ENCODE measurements around the gene SERINC2.

SERINC2 gene

GRCh38 chr1:31412732-31413404 lies at the start of gene SERINC2:
TSS of gene SERINC2 (plus strand) at chr1:31413213. CDS start at chr1:31413266, 53 bp downstream.
- DNase-seq (ENCODE audit: low read depth in 4 of 4, low spot score in 1 of 4), result no peak

GRCh38 chr1:31364561-31365250 lies 48.3 kb upstream of the SERINC2 start:
- no peak for DNase-seq (ENCODE audit: low read depth in 4 of 4, low spot score in 1 of 4)

GRCh38 chr1:31366796-31367195 lies 46.2 kb upstream of the SERINC2 start:
- no peak for DNase-seq (ENCODE audit: low read depth in 4 of 4, low spot score in 1 of 4)

- no peak for DNase-seq (ENCODE audit: low read depth in 4 of 4, low spot score in 1 of 4)
These were observed 44.4 kb upstream of the SERINC2 start for GRCh38 chr1:31368611-31369107.

- DNase-seq (ENCODE audit: low read depth in 4 of 4, low spot score in 1 of 4), result no peak
These were observed 43.0 kb upstream of the SERINC2 start for GRCh38 chr1:31370021-31370420.

- DNase-seq (ENCODE audit: low read depth in 4 of 4, low spot score in 1 of 4), result no peak
These were observed 42.4 kb upstream of the SERINC2 start for GRCh38 chr1:31370565-31370964.

GRCh38 chr1:31371121-31371959 lies 41.7 kb upstream of the SERINC2 start:
- DNase-seq (ENCODE audit: low read depth in 4 of 4, low spot score in 1 of 4), result no peak

GRCh38 chr1:31372051-31372450 lies 41.0 kb upstream of the SERINC2 start:
- no peak for DNase-seq (ENCODE audit: low read depth in 4 of 4, low spot score in 1 of 4)

- DNase-seq (ENCODE audit: low read depth in 4 of 4, low spot score in 1 of 4), result no peak
These were observed 40.3 kb upstream of the SERINC2 start for GRCh38 chr1:31372751-31373055.

- DNase-seq (ENCODE audit: low read depth in 4 of 4, low spot score in 1 of 4), result peak in 1 of 4 experiments; percentile 5
These were observed 39.7 kb upstream of the SERINC2 start, which contains the start of gene FABP3 for GRCh38 chr1:31373056-31373896. TSS of gene FABP3 (minus strand) at chr1:31373076. CDS start at chr1:31373014, 62 bp downstream.

- DNase-seq (ENCODE audit: low read depth in 4 of 4, low spot score in 1 of 4), result no peak
These were observed 39.0 kb upstream of the SERINC2 start for GRCh38 chr1:31373897-31374486.

- DNase-seq (ENCODE audit: low read depth in 4 of 4, low spot score in 1 of 4), result no peak
These were observed 38.4 kb upstream of the SERINC2 start for GRCh38 chr1:31374511-31375196.

GRCh38 chr1:31376375-31377134 lies 36.5 kb upstream of the SERINC2 start:
- no peak for DNase-seq (ENCODE audit: low read depth in 4 of 4, low spot score in 1 of 4)

GRCh38 chr1:31377364-31377863 lies 35.6 kb upstream of the SERINC2 start:
- DNase-seq (ENCODE audit: low read depth in 4 of 4, low spot score in 1 of 4), result no peak

- no peak for DNase-seq (ENCODE audit: low read depth in 4 of 4, low spot score in 1 of 4)
These were observed 35.0 kb upstream of the SERINC2 start for GRCh38 chr1:31378001-31378400.

- no peak for DNase-seq (ENCODE audit: low read depth in 4 of 4, low spot score in 1 of 4)
These were observed 32.8 kb upstream of the SERINC2 start for GRCh38 chr1:31380181-31380580.

- no peak for DNase-seq (ENCODE audit: low read depth in 4 of 4, low spot score in 1 of 4)
These were observed 31.4 kb upstream of the SERINC2 start for GRCh38 chr1:31381394-31382294.

All from stimulated activated CD4-positive, alpha-beta T cell treated with anti-CD3 and anti-CD28 coated beads, Interleukin-1b, Interleukin-23, amount 100 ng/mL, for 24 hours (primary cell).